Liver (tissue), 3 donors: ENCODE results near the gene HJURP.

Source experiments
- SP1 ChIP-seq: IDR thresholded peaks from 2 replicates; pipeline ENCODE4 v1.6.1; 2018; ENCODE audit warnings: antibody characterized with exemption, mild to moderate bottlenecking
- YY1 ChIP-seq: IDR thresholded peaks from 2 replicates; pipeline ENCODE4 v1.6.1; 2016; ENCODE audit warnings: antibody characterized with exemption, mild to moderate bottlenecking
- TF ChIP-seq, protein P1 (sequence below): fragments of 150-350 bp; IDR thresholded peaks from 2 replicates; pipeline ENCODE4 v1.5.1; 2017; ENCODE audit warnings: improper control_type of control experiment, low read depth, low read length; ENCODE audit not compliant: missing input control
- donor health status: healthy.
- donor health status: healthy.

GRCh38 chr2:233867993-233868532, 13.7 kb upstream of the HJURP start, which contains the start of gene MSL3B:
- TF ChIP-seq, protein P1, sequence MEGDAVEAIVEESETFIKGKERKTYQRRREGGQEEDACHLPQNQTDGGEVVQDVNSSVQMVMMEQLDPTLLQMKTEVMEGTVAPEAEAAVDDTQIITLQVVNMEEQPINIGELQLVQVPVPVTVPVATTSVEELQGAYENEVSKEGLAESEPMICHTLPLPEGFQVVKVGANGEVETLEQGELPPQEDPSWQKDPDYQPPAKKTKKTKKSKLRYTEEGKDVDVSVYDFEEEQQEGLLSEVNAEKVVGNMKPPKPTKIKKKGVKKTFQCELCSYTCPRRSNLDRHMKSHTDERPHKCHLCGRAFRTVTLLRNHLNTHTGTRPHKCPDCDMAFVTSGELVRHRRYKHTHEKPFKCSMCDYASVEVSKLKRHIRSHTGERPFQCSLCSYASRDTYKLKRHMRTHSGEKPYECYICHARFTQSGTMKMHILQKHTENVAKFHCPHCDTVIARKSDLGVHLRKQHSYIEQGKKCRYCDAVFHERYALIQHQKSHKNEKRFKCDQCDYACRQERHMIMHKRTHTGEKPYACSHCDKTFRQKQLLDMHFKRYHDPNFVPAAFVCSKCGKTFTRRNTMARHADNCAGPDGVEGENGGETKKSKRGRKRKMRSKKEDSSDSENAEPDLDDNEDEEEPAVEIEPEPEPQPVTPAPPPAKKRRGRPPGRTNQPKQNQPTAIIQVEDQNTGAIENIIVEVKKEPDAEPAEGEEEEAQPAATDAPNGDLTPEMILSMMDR, result no peak
- TF ChIP-seq SP1, result no peak
- no peak for TF ChIP-seq YY1
